H9 (cell line): ENCODE measurements around the gene OR5K2. TPM values are rescaled to one million over a fixed set of nuclear protein-coding genes. Genes with fewer than 3 reads are reported as not detected.

Experiments
- DNase-seq: peaks from one replicate; pipeline ENCODE4 v3.0.0-alpha.2; 2017
- H2AFZ ChIP-seq: one replicate; pipeline ENCODE4 v1.6.1; 2013; ENCODE audit warnings: mild to moderate bottlenecking, low read length, control low read depth, moderate library complexity
- H2AK5ac ChIP-seq: 2 replicates; pipeline ENCODE4 v1.6.1; 2013; ENCODE audit warnings: low read length, control low read depth, mixed read lengths; ENCODE audit not compliant: insufficient read length
- H2BK120ac ChIP-seq: one replicate; pipeline ENCODE4 v1.6.1; 2013; ENCODE audit warnings: low read depth, mild to moderate bottlenecking, low read length, control low read depth, inconsistent platforms; ENCODE audit not compliant: poor library complexity, severe bottlenecking
- H2BK12ac ChIP-seq: 2 replicates; pipeline ENCODE4 v1.6.1; 2013; ENCODE audit warnings: low read length, control low read depth, mixed read lengths, low read depth; ENCODE audit not compliant: insufficient read length
- H2BK15ac ChIP-seq: 2 replicates; pipeline ENCODE4 v1.6.1; 2013; ENCODE audit warnings: low read depth, low read length, control low read depth
- H2BK20ac ChIP-seq: one replicate; pipeline ENCODE4 v1.6.1; 2013; ENCODE audit warnings: low read depth, mild to moderate bottlenecking, low read length, control low read depth, inconsistent platforms; ENCODE audit not compliant: poor library complexity, severe bottlenecking
- H2BK5ac ChIP-seq: 2 replicates; pipeline ENCODE4 v1.6.1; 2013; ENCODE audit warnings: low read length, control low read depth, mixed read lengths; ENCODE audit not compliant: insufficient read length
- H3K14ac ChIP-seq: 2 replicates; pipeline ENCODE4 v1.6.1; 2013; ENCODE audit warnings: low read length, control low read depth; ENCODE audit not compliant: insufficient read depth
- H3K18ac ChIP-seq: 2 replicates; pipeline ENCODE4 v1.6.1; 2013; ENCODE audit warnings: low read depth, mild to moderate bottlenecking, mixed read lengths, low read length, control low read depth; ENCODE audit not compliant: insufficient read length
- H3K23ac ChIP-seq: 2 replicates; pipeline ENCODE4 v1.6.1; 2013; ENCODE audit warnings: low read length, control low read depth, mixed read lengths, low read depth; ENCODE audit not compliant: insufficient read length
- H3K23me2 ChIP-seq: 2 replicates; pipeline ENCODE4 v1.6.1; 2013; ENCODE audit warnings: low read depth, mild to moderate bottlenecking, mixed read lengths, low read length, control low read depth; ENCODE audit not compliant: insufficient read length, poor library complexity, severe bottlenecking
- H3K27ac ChIP-seq: 2 replicates; pipeline ENCODE4 v1.5.1; 2013; ENCODE audit warnings: low read length, control low read depth, mixed read lengths, low read depth; ENCODE audit not compliant: insufficient read length
- H3K27me3 ChIP-seq: 2 replicates; pipeline ENCODE4 v1.6.1; 2013; ENCODE audit warnings: low read length, control low read depth, inconsistent platforms; ENCODE audit not compliant: insufficient read depth
- H3K4ac ChIP-seq: 2 replicates; pipeline ENCODE4 v1.6.1; 2013; ENCODE audit warnings: low read depth, mild to moderate bottlenecking, control low read depth, inconsistent platforms, low read length, moderate library complexity
- H3K4me1 ChIP-seq: 2 replicates; pipeline ENCODE4 v1.6.1; 2013; ENCODE audit warnings: low read length, control low read depth, inconsistent platforms; ENCODE audit not compliant: insufficient read depth
- H3K4me2 ChIP-seq: 2 replicates; pipeline ENCODE4 v1.6.1; 2013; ENCODE audit warnings: low read length, control low read depth, mixed read lengths; ENCODE audit not compliant: insufficient read length, insufficient read depth
- H3K56ac ChIP-seq: 2 replicates; pipeline ENCODE4 v1.6.1; 2013; ENCODE audit warnings: low read depth, mild to moderate bottlenecking, mixed read lengths, low read length, control low read depth; ENCODE audit not compliant: insufficient read length
- H3K79me1 ChIP-seq: 2 replicates; pipeline ENCODE4 v1.6.1; 2013; ENCODE audit warnings: low read depth, mild to moderate bottlenecking, moderate library complexity, low read length, control low read depth, inconsistent platforms; ENCODE audit not compliant: insufficient read depth, poor library complexity, severe bottlenecking
- H3K79me2 ChIP-seq: 2 replicates; pipeline ENCODE4 v1.6.1; 2013; ENCODE audit warnings: low read length, control low read depth, inconsistent platforms; ENCODE audit not compliant: insufficient read depth
- H3K9ac ChIP-seq: 2 replicates; pipeline ENCODE4 v1.6.1; 2013; ENCODE audit warnings: low read length, control low read depth, mixed read lengths; ENCODE audit not compliant: insufficient read length; ENCODE audit errors: extremely low read depth
- H3K9me3 ChIP-seq: one replicate; pipeline ENCODE4 v1.6.1; 2013; ENCODE audit warnings: low read depth, low read length, inconsistent platforms; ENCODE audit not compliant: control insufficient read depth
- H3T11ph ChIP-seq: one replicate; pipeline ENCODE4 v1.6.1; 2013; ENCODE audit warnings: mild to moderate bottlenecking, low read length, control low read depth, inconsistent platforms
- H4K20me1 ChIP-seq: one replicate; pipeline ENCODE4 v1.6.1; 2013; ENCODE audit not compliant: control insufficient read depth, insufficient read length, insufficient read depth
- H4K5ac ChIP-seq: 2 replicates; pipeline ENCODE4 v1.6.1; 2013; ENCODE audit warnings: low read depth, mild to moderate bottlenecking, mixed read lengths, low read length, control low read depth; ENCODE audit not compliant: insufficient read length
- H4K8ac ChIP-seq: replicated peaks from 2 replicates; pipeline ENCODE4 v1.6.1; 2013; ENCODE audit warnings: low read length, control low read depth, mixed read lengths, low read depth; ENCODE audit not compliant: insufficient read length
- H4K91ac ChIP-seq: 2 replicates; pipeline ENCODE4 v1.6.1; 2013; ENCODE audit warnings: low read depth, mild to moderate bottlenecking, moderate library complexity, mixed read lengths, low read length, control low read depth; ENCODE audit not compliant: insufficient read length
- H3K27ac Mint-ChIP-seq, 3 experiments: 2 replicates in 2 of 3; 3 replicates in 1 of 3; pipeline ENCODE4 v1.8.0; 2020 to 2021; ENCODE audit warnings: mixed read lengths in 3 of 3, mild to moderate bottlenecking in 1 of 3, moderate library complexity in 1 of 3
- H3K27me3 Mint-ChIP-seq: 2 replicates; pipeline ENCODE4 v1.8.0; 2021; ENCODE audit warnings: low read depth, mild to moderate bottlenecking, moderate library complexity, mixed read lengths
- H3K36me3 Mint-ChIP-seq, 3 experiments: 2 replicates in 2 of 3; 3 replicates in 1 of 3; pipeline ENCODE4 v1.8.0; 2020 to 2021; ENCODE audit warnings: low read depth in 3 of 3, mixed read lengths in 3 of 3; ENCODE audit not compliant: insufficient read depth in 1 of 3
- H3K4me1 Mint-ChIP-seq, 2 experiments: 2 replicates each; pipeline ENCODE4 v1.8.0; 2020; ENCODE audit warnings: mixed read lengths in 2 of 2
- H3K4me3 Mint-ChIP-seq, 2 experiments: 2 replicates in 1 of 2; 3 replicates in 1 of 2; pipeline ENCODE4 v1.8.0; 2020 to 2021; ENCODE audit warnings: mild to moderate bottlenecking in 2 of 2, mixed read lengths in 2 of 2, moderate library complexity in 1 of 2
- H3K9me3 Mint-ChIP-seq, 2 experiments: 2 replicates in 1 of 2; 3 replicates in 1 of 2; pipeline ENCODE4 v1.8.0; 2020; ENCODE audit warnings: mild to moderate bottlenecking in 2 of 2, mixed read lengths in 2 of 2, moderate library complexity in 1 of 2
- WGBS: extraction: QIAGEN DNeasy Blood & Tissue Kit; methylation state at CpG from one replicate; pipeline ENCODE4 v1.1.7; 2013; ENCODE audit warnings: missing lambda C conversion rate, low lambda C conversion rate, mixed read lengths; ENCODE audit not compliant: insufficient read length; ENCODE audit errors: extremely low coverage; 5-methylcytosine and 5-hydroxymethylcytosine counted together
- total RNA-seq: library from RNA; stranded (reverse); gene quantifications from 2 replicates; pipeline ENCODE4 v1.2.1, GENCODE V29; 2021
- TF ChIP-seq, protein P1 (sequence below): fragments of 200-600 bp; sonication (generic); conservative IDR thresholded peaks from 3 replicates; pipeline ENCODE4 v1.8.0; 2021; ENCODE audit warnings: antibody characterized with exemption, mild to moderate bottlenecking

The OR5K2 gene
- total RNA-seq, 1 experiment from 2014 or later, result not detected

DNA sequence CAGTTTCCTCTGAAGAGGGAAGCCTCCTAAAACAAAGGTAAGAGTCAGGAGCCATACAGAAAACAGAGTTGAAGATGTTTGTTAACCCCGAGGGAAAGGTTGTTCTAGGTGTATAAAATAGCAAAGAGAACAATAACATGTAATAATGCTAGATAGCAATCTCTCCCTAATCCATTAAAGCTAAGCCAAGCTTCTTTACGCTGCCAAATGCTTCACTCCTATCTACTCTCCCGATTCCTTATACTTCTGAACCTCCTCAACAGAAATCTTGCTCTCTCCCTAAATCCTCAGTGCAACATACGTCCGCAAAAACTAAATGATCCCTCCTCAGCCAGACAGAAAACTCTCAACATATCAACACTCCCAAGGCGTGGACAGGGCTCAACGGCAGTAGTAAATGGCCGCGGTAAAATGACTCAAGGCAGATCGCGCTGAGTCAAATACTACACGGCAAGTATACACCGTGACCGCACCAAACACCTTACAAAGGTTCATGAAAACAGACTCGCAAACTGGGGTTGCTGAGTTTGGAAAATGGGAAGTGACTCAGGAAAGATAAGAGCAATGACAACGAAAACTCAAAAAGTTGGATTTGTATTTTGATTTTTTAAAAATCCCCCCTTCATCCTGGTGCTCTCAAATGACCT lies 24.5 kb downstream of the OR5K2 start:
- Mint-ChIP-seq H3K27ac (peak overlapping the region; percentile 78 to 94 (median 94)), H3K27me3 (no peaks in the 10 kb centered on the region)

More for the DNA sequence above, 24.5 kb downstream of the OR5K2 start:
- WGBS, result no CpG with 5 or more reads among the region's 16 CpGs
- peaks cover under 1% of the 10 kb centered on the region; the same call in 1 of the 2 replicates for H3K4me1 ChIP-seq
- no peak overlapping the region for H3T11ph ChIP-seq
- peak overlapping the region; percentile 36 for H2BK12ac ChIP-seq
- H3K23ac ChIP-seq, result peak overlapping the region; percentile 76
- no peak for DNase-seq
- H4K20me1 ChIP-seq, result no peaks in the 10 kb centered on the region
- H3K9me3 ChIP-seq, result no peaks in the 10 kb centered on the region
- H3K79me1 ChIP-seq, result no peaks in the 10 kb centered on the region
- no peak overlapping the region for H3K4ac ChIP-seq
- no peak overlapping the region for H2BK120ac ChIP-seq
- peak overlapping the region; percentile 78 for H3K18ac ChIP-seq
- H3K56ac ChIP-seq, result no peak overlapping the region
- H2AK5ac ChIP-seq, result no peak overlapping the region
- H4K8ac ChIP-seq, result no peak overlapping the region
- H2BK15ac ChIP-seq, result no peak overlapping the region
- peak overlapping the region; percentile 2 for H2AFZ ChIP-seq
- no peak overlapping the region for H4K91ac ChIP-seq
- Mint-ChIP-seq H3K4me1 (peaks cover 24 to 35% of the 10 kb centered on the region in 2 experiments), H3K36me3 (peaks cover 12 to 37% (median 30%) of the 10 kb centered on the region in 3 experiments), H3K4me3 (peak overlapping the region; percentile 86 to 96), H3K9me3 (no peaks in the 10 kb centered on the region)
- peak overlapping the region; percentile 92; the same call in 1 of the 2 replicates for H3K14ac ChIP-seq
- H3K79me2 ChIP-seq, result peaks cover 11% of the 10 kb centered on the region; the same call in 1 of the 2 replicates
- no peak overlapping the region for H2BK20ac ChIP-seq
- H3K27me3 ChIP-seq, result no peaks in the 10 kb centered on the region
- TF ChIP-seq, protein P1, sequence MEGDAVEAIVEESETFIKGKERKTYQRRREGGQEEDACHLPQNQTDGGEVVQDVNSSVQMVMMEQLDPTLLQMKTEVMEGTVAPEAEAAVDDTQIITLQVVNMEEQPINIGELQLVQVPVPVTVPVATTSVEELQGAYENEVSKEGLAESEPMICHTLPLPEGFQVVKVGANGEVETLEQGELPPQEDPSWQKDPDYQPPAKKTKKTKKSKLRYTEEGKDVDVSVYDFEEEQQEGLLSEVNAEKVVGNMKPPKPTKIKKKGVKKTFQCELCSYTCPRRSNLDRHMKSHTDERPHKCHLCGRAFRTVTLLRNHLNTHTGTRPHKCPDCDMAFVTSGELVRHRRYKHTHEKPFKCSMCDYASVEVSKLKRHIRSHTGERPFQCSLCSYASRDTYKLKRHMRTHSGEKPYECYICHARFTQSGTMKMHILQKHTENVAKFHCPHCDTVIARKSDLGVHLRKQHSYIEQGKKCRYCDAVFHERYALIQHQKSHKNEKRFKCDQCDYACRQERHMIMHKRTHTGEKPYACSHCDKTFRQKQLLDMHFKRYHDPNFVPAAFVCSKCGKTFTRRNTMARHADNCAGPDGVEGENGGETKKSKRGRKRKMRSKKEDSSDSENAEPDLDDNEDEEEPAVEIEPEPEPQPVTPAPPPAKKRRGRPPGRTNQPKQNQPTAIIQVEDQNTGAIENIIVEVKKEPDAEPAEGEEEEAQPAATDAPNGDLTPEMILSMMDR, result no peak
- H3K4me2 ChIP-seq, result peak overlapping the region; percentile 98
- H2BK5ac ChIP-seq, result no peak overlapping the region
- peak overlapping the region; percentile 70 for H3K27ac ChIP-seq
- H3K23me2 ChIP-seq, result peaks cover 9% of the 10 kb centered on the region
- peak overlapping the region; percentile 99 for H3K9ac ChIP-seq
- peak overlapping the region; percentile 82 for H4K5ac ChIP-seq
